Calu3 (cell line): ENCODE measurements around the gene PSME3. TPM values are rescaled to one million over a fixed set of nuclear protein-coding genes. Genes with fewer than 3 reads are reported as not detected.
A peak's percentile ranks its signal among the peaks of the same experiment; 100 is the strongest.

Experiments
- BruUV-seq: library from RNA; stranded (reverse); fragments of 400-500 nt; replicated peaks from 2 replicates; lab custom pipeline; 2021; lab: Mats Ljungman, UMichigan
- CTCF ChIA-PET: fragments of 300-600 bp; sonication (Branson Sonifier 250); formaldehyde crosslinking; loops from one replicate; lab custom pipeline; 2022; ENCODE audit warnings: antibody characterized with exemption; lab: Charles Lee
- DNase-seq: peaks from one replicate; pipeline ENCODE4 v3.0.0; 2022
- H3K27ac Mint-ChIP-seq: one replicate; pipeline ENCODE4 v1.8.0; 2022; ENCODE audit warnings: mixed read lengths; ENCODE audit not compliant: unreplicated experiment
- H3K27me3 Mint-ChIP-seq: one replicate; pipeline ENCODE4 v1.8.0; 2022; ENCODE audit warnings: mixed read lengths; ENCODE audit not compliant: unreplicated experiment
- H3K36me3 Mint-ChIP-seq: one replicate; pipeline ENCODE4 v1.8.0; 2022; ENCODE audit warnings: mild to moderate bottlenecking, moderate library complexity, mixed read lengths; ENCODE audit not compliant: insufficient read depth, unreplicated experiment
- H3K4me1 Mint-ChIP-seq: one replicate; pipeline ENCODE4 v1.8.0; 2022; ENCODE audit warnings: mild to moderate bottlenecking, low read depth, mixed read lengths; ENCODE audit not compliant: unreplicated experiment
- H3K4me3 Mint-ChIP-seq: one replicate; pipeline ENCODE4 v1.8.0; 2022; ENCODE audit warnings: mild to moderate bottlenecking, low read depth, moderate library complexity, mixed read lengths; ENCODE audit not compliant: unreplicated experiment
- H3K9me3 Mint-ChIP-seq: one replicate; pipeline ENCODE4 v1.8.0; 2022; ENCODE audit warnings: low read depth, mixed read lengths; ENCODE audit not compliant: unreplicated experiment
- CTCF ChIP-seq: fragments of 200-600 bp; IDR thresholded peaks from one replicate; pipeline ENCODE4 v1.8.0; 2022; ENCODE audit warnings: antibody characterized with exemption; ENCODE audit not compliant: unreplicated experiment
- intact Hi-C: fragments of 100-400 bp; cut with micrococcal nuclease; formaldehyde crosslinking; loops from one replicate; pipeline ENCODE4 v1.10.0; 2022; ENCODE audit not compliant: unreplicated experiment
- total RNA-seq: library from RNA; stranded (reverse); gene quantifications from 2 replicates; pipeline ENCODE4 v1.2.3, GENCODE V29; 2022

PSME3 gene
- total RNA-seq, 1 experiment from 2014 or later = 238 TPM

GRCh38 chr17:42845918-42846593 lies 12.9 kb downstream of the PSME3 start:
- H3K4me3 Mint-ChIP-seq = no peak overlapping the region
- H3K36me3 Mint-ChIP-seq = peaks cover 56% of the 10 kb centered on the region
- H3K4me1 Mint-ChIP-seq = peaks cover 8% of the 10 kb centered on the region
- intact Hi-C loops = no loop called here
- CTCF ChIA-PET = interaction anchor here (0.8 kb wide), 1 partner anchor 17 kb away, joined by 3 read pairs; no protein-coding TSS in a partner anchor
- H3K9me3 Mint-ChIP-seq = no peaks in the 10 kb centered on the region
- no TSS peak for BruUV-seq
- DNase-seq = no peak
- no peak for TF ChIP-seq CTCF
- no peaks in the 10 kb centered on the region for H3K27me3 Mint-ChIP-seq
- H3K27ac Mint-ChIP-seq = peak overlapping the region; percentile 51

- H3K9me3 Mint-ChIP-seq = no peaks in the 10 kb centered on the region
- CTCF ChIA-PET = interaction anchor here (0.7 kb wide), 1 partner anchor 62 kb away, joined by 4 read pairs; no protein-coding TSS in a partner anchor
- no peak for TF ChIP-seq CTCF
- no TSS peak for BruUV-seq
- H3K27ac Mint-ChIP-seq = peak overlapping the region; percentile 51
- no peak overlapping the region for H3K4me3 Mint-ChIP-seq
- intact Hi-C loops = no loop called here
- no peaks in the 10 kb centered on the region for H3K27me3 Mint-ChIP-seq
- peaks cover 8% of the 10 kb centered on the region for H3K4me1 Mint-ChIP-seq
- no peak for DNase-seq
- peaks cover 50% of the 10 kb centered on the region for H3K36me3 Mint-ChIP-seq
Measured at GRCh38 chr17:42846594-42847280, 13.5 kb downstream of the PSME3 start.

GRCh38 chr17:42848093-42848492 lies 14.9 kb downstream of the PSME3 start:
- CTCF ChIA-PET = interaction anchor here (0.6 to 1.4 kb wide), 2 partner anchors 150 to 623 kb away, joined by 4 to 5 read pairs; partner anchors contain the start of gene RPL27
- no peak for DNase-seq
- Mint-ChIP-seq H3K36me3 (peaks cover 36% of the 10 kb centered on the region), H3K4me1 (peaks cover 8% of the 10 kb centered on the region), H3K27ac (no peak overlapping the region), H3K27me3 (peaks cover 4% of the 10 kb centered on the region), H3K4me3 (no peak overlapping the region), H3K9me3 (no peaks in the 10 kb centered on the region)
- no TSS peak for BruUV-seq
- intact Hi-C loops = no loop called here
- no peak for TF ChIP-seq CTCF

GRCh38 chr17:42849031-42849430 lies 15.8 kb downstream of the PSME3 start:
- peaks cover 14% of the 10 kb centered on the region for H3K27me3 Mint-ChIP-seq
- CTCF ChIA-PET = interaction anchor here (1.4 kb wide), 1 partner anchor 149 kb away, joined by 5 read pairs; the partner anchor contains the start of gene RPL27
- H3K9me3 Mint-ChIP-seq = no peaks in the 10 kb centered on the region

More at GRCh38 chr17:42849031-42849430, 15.8 kb downstream of the PSME3 start:
- no peak for DNase-seq
- peaks cover 8% of the 10 kb centered on the region for H3K4me1 Mint-ChIP-seq
- H3K36me3 Mint-ChIP-seq = peaks cover 29% of the 10 kb centered on the region
- no TSS peak for BruUV-seq
- H3K27ac Mint-ChIP-seq = no peak overlapping the region
- H3K4me3 Mint-ChIP-seq = no peak overlapping the region
- TF ChIP-seq CTCF = no peak
- intact Hi-C loops = no loop called here
